ENCODE results near the gene NR2C2AP. TPM values are rescaled to one million over a fixed set of nuclear protein-coding genes. Genes with fewer than 3 reads are reported as not detected.

Gene NR2C2AP
- total and polyA plus RNA-seq, 2 donors (not counting 1 experiment from before 2014, with no cell fraction given), result 27.4 to 29.3 TPM

- POLR2A ChIA-PET, result interaction anchor here (1.4 to 1.8 kb wide), 2 partner anchors 9 to 13 kb away, joined by 4 to 8 read pairs; no protein-coding TSS in a partner anchor
- Histone ChIP-seq H3K4me3 (ENCODE audit: control extremely low read depth in 1 of 5, extremely low read depth in 1 of 5, insufficient read depth in 1 of 5, low read depth in 2 of 5, low read length in 4 of 5) (peak within 1 kb of the TSS; percentile 7 to 46 (median 26)), H3K36me3 (replicated peaks in 1 of 2; ENCODE audit: control extremely low read depth in 1 of 2, control insufficient read depth in 1 of 2, extremely low read depth in 1 of 2, insufficient read depth in 2 of 2, low read length in 1 of 2) (no peaks in the 10 kb centered on the region), H4K20me1 (ENCODE audit: control insufficient read depth, insufficient read depth, low read length, poor library complexity, severe bottlenecking) (no peaks in the 10 kb centered on the region), H2AFZ (ENCODE audit: insufficient read depth, low read depth, low read length, poor library complexity, severe bottlenecking) (peak within 1 kb of the TSS; percentile 36), H3K4me1 (ENCODE audit: control insufficient read depth in 2 of 2, insufficient read depth in 2 of 2, low read length in 2 of 2) (peaks cover 13 to 29% of the 10 kb centered on the region in 2 donors), H3K27ac (ENCODE audit: low read length in 2 of 2) (no peak within 1 kb of the TSS), H3K9me3 (ENCODE audit: control extremely low read depth in 1 of 3, control insufficient read depth in 2 of 3, insufficient read depth in 1 of 3, low read length in 2 of 3) (peaks cover 0 to 11% (median 0%) of the 10 kb centered on the region in 3 donors), H3K27me3 (replicated peaks in 1 of 4; ENCODE audit: control extremely low read depth in 1 of 4, control insufficient read depth in 3 of 4, insufficient read depth in 4 of 4, low read length in 3 of 4) (peaks cover 0 to 18% (median 2%) of the 10 kb centered on the region in 4 experiments), H3K4me2 (replicated peaks; ENCODE audit: low read depth, low read length, poor library complexity, severe bottlenecking) (peak within 1 kb of the TSS; percentile 84), H3K79me2 (ENCODE audit: control insufficient read depth, insufficient read depth, low read length) (no peaks in the 10 kb centered on the region), H3K9ac (ENCODE audit: low read length) (peak within 1 kb of the TSS; percentile 27)
- H3K27me3 Mint-ChIP-seq, result peaks cover 8% of the 10 kb centered on the region
- intact Hi-C loops (cut with micrococcal nuclease), result loop anchor here (1.0 kb wide), 2 partner anchors 10 to 32 kb away; partner anchors contain the start of gene TMEM161A
- 15% methylated on average over 56 of the region's 56 CpGs for WGBS (ENCODE audit: insufficient coverage)
- CTCF ChIA-PET, result interaction anchor here (1.0 to 13.6 kb wide), 4 partner anchors 13 to 320 kb away, joined by 3 to 285 read pairs (median 4); no protein-coding TSS in a partner anchor
- TF ChIP-seq CTCF (IDR thresholded peaks at IDR 0.05), result no peak
- TF ChIP-seq EZH2 (IDR thresholded peaks at IDR 0.05; ENCODE audit: borderline replicate concordance, insufficient read depth, low read depth, low read length, poor library complexity, severe bottlenecking), result no peak
- peaks cover 34% of the 10 kb centered on the region for H3K4me1 Mint-ChIP-seq
- no peaks in the 10 kb centered on the region for H3K9me3 Mint-ChIP-seq (ENCODE audit: insufficient read depth)
- ATAC-seq (ENCODE audit: low read depth) (peak; percentile 95), DNase-seq (peak; percentile 88)
- H3K27ac Mint-ChIP-seq, result peak within 1 kb of the TSS; percentile 56
- peak within 1 kb of the TSS; percentile 82 for H3K4me3 Mint-ChIP-seq
Measured at GRCh38 chr19:19170053-19170872, 33.0 kb downstream of the NR2C2AP start, which contains the start of gene MEF2B. Gene MEF2B (minus strand): TSS chr19:19170263. CDS start chr19:19150735, 19,528 bp downstream.
